ENCODE data around the gene RPTOR.
"Not testable (repeated sequence)": the region's sequence is repeated elsewhere in the genome, so short reads cannot be mapped to it uniquely, and the experiment has no call there.

RPTOR gene

GRCh38 chr17:80787881-80788280 is 243.2 kb downstream of the RPTOR start:
- no peak for DNase-seq

- no peak for DNase-seq
Observed at GRCh38 chr17:80789356-80789902, 244.8 kb downstream of the RPTOR start.

- peak; percentile 17 to 54 for DNase-seq
Observed at GRCh38 chr17:80790021-80790765, 245.6 kb downstream of the RPTOR start.

- peak; percentile 32 to 78 for DNase-seq
Observed at GRCh38 chr17:80790981-80791742, 246.5 kb downstream of the RPTOR start.

GRCh38 chr17:80791758-80792284 is 247.2 kb downstream of the RPTOR start:
- peak in 1 of 2 donors; percentile 55 for DNase-seq

GRCh38 chr17:80792373-80792781 is 247.7 kb downstream of the RPTOR start:
- DNase-seq, result no peak

- DNase-seq, result no peak
Observed at GRCh38 chr17:80793421-80793820, 248.8 kb downstream of the RPTOR start.

GRCh38 chr17:80793851-80794267 is 249.2 kb downstream of the RPTOR start:
- no peak for DNase-seq

- no peak for DNase-seq
Observed at GRCh38 chr17:80794281-80795089, 249.8 kb downstream of the RPTOR start.

GRCh38 chr17:80795090-80795580 is 250.5 kb downstream of the RPTOR start:
- DNase-seq, result no peak

GRCh38 chr17:80795754-80796153 is 251.1 kb downstream of the RPTOR start:
- no peak for DNase-seq

GRCh38 chr17:80796430-80796861 is 251.8 kb downstream of the RPTOR start:
- no peak for DNase-seq

- DNase-seq, result not testable (repeated sequence)
Observed at GRCh38 chr17:80797222-80797621, 252.6 kb downstream of the RPTOR start.

GRCh38 chr17:80797741-80798594 is 253.3 kb downstream of the RPTOR start:
- no peak for DNase-seq

- no peak for DNase-seq
Observed at GRCh38 chr17:80798595-80799537, 254.2 kb downstream of the RPTOR start.

GRCh38 chr17:80799538-80800480 is 255.2 kb downstream of the RPTOR start:
- DNase-seq, result no peak

GRCh38 chr17:80800481-80801391 is 256.1 kb downstream of the RPTOR start:
- DNase-seq, result no peak

All from CD4-positive, alpha-beta T cell treated with Interferon alpha-2 for 1 hour (primary cell).